Epithelial cell of esophagus (primary cell): ENCODE measurements around the gene CLASRP.
"Not testable (repeated sequence)": the region's sequence is repeated elsewhere in the genome, so short reads cannot be mapped to it uniquely, and the experiment has no call there.

ENCODE experiments used
- DNase-seq: peaks from one replicate; pipeline ENCODE4 v3.0.0; 2010; ENCODE audit warnings: low read depth
- H3K4me3 ChIP-seq: 2 replicates; pipeline ENCODE4 v1.5.1; 2011; ENCODE audit warnings: mild to moderate bottlenecking, low read length, control low read depth
- TF ChIP-seq, protein P1 (sequence below): IDR thresholded peaks from 2 replicates; pipeline ENCODE4 v1.5.1; 2011; ENCODE audit warnings: low read depth, mild to moderate bottlenecking, low read length, control low read depth, inconsistent platforms; ENCODE audit not compliant: insufficient read depth; ENCODE audit errors: missing control alignments

Gene CLASRP

DNA sequence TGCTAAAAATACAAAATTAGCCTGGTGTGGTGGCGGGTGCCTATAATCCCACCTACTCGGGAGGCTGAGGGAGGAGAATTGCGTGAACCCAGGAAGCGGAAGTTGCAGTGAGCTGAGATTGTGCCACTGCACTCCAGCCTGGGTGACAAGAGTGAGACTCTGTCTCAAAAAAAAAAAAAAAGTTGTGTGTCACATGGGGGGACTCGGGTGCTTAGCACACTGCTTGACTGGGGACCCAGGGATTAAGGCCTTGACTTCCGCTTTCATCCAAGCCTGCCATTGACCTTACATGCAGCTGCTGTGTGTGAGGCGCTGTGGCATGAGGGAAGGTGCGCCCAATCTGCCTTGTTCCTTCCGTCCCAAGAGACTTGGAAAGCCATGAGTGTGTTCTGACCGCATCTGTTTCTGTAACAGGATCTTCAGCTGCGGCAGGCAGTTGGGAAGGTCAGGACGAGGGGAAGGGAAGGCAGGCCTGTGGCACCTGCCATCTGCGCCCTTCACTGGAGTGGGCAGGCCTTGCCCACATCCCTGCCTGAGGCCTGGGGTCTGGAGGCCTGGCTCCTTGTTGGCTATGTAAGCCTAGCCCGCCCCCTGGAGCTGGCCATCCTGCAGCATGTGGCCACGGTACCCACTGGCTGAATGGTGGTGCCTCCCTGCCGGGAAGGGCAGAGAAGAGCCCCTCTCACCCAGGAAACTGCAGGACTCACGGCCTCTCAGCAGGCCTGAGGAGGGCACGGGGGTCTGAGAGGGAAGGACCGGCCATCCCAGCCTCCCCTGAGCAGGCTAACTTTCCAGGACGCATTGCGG lies 77.2 kb downstream of the CLASRP start:
- no peak for DNase-seq
- TF ChIP-seq, protein P1, sequence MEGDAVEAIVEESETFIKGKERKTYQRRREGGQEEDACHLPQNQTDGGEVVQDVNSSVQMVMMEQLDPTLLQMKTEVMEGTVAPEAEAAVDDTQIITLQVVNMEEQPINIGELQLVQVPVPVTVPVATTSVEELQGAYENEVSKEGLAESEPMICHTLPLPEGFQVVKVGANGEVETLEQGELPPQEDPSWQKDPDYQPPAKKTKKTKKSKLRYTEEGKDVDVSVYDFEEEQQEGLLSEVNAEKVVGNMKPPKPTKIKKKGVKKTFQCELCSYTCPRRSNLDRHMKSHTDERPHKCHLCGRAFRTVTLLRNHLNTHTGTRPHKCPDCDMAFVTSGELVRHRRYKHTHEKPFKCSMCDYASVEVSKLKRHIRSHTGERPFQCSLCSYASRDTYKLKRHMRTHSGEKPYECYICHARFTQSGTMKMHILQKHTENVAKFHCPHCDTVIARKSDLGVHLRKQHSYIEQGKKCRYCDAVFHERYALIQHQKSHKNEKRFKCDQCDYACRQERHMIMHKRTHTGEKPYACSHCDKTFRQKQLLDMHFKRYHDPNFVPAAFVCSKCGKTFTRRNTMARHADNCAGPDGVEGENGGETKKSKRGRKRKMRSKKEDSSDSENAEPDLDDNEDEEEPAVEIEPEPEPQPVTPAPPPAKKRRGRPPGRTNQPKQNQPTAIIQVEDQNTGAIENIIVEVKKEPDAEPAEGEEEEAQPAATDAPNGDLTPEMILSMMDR = no peak

DNA sequence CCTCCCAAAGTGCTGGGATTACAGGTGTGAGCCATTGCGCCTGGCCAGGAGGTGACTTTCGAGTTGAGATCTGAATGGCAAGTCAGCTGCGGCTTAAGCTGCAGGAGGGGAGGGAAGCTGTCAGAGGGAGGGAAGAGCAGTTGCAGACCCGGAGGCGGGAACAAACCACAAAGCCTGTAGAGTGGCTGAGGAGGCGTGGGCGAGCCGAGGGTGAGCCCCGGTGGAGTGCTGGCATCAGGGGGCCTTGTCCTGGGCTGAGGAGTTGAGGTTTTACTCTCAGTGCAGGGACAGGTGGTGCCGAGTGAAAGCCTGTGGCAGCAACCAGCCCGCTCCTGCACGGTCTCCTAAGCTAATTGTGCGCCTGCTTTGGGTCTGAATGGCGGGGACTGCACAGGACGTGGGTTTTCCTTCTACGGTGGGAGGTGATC lies 78.3 kb downstream of the CLASRP start:
- TF ChIP-seq, protein P1 = no peak
- DNase-seq = no peak
- no peak overlapping the region for H3K4me3 ChIP-seq

More for the DNA sequence above, 77.2 kb downstream of the CLASRP start:
- no peak overlapping the region for H3K4me3 ChIP-seq

DNA sequence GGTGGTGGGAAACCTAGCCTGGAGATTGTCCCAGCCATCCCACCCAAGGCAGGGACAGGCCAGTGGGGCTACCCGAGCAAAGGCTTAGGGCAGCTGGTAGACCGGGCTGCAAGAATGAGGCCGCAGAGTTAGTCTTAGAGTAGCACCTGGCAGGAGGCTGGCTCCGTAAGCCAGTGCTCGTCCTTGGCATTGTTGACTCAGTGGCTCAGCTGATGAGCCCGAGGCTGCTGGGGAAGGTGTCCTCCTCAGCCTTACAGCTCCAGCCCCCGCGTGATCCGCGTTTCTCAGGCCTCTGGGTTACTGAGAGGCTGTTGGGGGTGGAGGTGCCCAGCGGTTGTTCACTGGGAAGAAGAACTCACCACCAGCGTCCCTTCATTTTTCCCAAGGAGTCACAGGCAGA lies 78.8 kb downstream of the CLASRP start:
- no peak overlapping the region for H3K4me3 ChIP-seq
- TF ChIP-seq, protein P1 = no peak
- DNase-seq = no peak

DNA sequence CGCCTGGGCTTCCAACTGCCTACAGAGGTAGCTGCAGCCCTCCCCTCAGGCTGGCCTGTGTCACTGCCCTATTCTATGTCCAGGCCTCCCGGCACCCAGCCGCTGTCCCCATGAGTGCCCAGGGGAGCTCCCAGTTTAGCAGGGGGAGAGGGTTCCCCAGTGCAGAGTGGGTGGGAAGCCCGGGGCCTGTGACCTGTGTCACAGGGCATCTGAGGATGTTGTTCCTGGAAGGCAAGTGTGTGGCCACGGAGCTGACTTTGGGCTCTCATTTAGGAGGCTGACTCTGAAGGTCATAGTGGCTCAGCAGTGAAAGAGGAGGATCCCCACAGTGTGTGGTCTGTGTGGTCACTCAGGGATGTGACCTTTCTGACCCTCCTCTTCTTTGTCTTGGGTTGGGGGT lies 79.3 kb downstream of the CLASRP start:
- no peak overlapping the region for H3K4me3 ChIP-seq
- DNase-seq = no peak
- TF ChIP-seq, protein P1 = no peak

DNA sequence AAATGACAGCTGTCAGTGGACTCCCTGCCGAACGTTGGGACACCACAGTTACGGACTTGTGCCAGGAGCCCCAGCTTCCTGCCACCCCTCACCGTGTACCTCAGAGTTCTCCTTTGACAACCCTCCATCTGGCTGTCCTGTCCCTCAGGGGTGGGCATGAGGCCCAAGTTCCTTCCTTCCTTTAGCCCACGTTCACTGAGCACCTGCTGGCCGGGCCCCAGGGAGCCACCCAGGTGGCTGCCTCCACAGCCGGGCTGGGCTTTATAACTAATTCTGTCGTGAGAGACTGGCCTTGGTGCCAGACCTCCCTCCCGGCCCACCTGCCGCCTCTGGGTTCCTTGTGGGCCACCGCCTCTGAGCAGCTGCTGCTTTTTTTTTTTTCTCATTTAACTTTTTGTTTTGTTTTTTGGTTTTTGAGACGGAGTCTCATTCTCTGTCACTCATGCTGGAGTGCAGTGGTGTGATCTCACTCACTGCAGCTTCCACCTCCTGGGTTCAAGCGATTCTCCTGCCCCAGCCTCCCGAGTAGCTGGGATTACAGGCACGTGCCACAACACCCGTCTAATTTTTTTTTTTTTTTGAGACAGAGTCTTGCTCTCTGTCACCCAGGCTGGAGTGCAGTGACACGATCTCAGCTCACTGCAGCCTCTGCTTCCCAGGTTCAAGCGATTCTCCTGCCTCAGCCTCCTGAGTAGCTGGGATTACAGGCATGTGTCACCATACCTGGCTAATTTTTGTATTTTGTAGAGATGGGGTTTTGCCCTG lies 79.9 kb downstream of the CLASRP start:
- DNase-seq, H3K4me3 ChIP-seq: not testable (repeated sequence)

DNA sequence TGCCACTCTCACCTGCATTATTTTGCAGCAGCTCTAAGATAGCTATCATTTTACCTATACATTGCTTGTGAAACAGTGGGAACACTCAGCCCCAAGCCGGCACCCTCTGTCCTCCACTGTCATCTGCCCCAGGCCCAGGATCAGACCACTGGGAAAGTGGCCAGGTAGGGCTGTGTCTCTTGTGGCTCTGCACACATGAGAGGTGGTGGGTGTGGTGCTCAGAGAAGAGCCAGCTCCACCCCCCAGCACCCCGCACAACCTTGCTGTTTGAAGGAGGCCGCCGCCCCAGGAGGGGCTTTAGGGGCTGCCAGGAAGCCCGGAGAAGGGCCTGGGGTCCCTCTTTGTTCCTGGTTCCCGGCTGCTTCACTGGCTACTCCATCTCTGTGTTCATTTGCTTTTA lies 80.7 kb downstream of the CLASRP start:
- DNase-seq = no peak
- TF ChIP-seq, protein P1 = no peak
- H3K4me3 ChIP-seq = no peak overlapping the region
